PFSK-1 (cell line): ENCODE results near the gene NSMCE1.

Source experiments
- POLR2AphosphoS5 ChIP-seq: IDR thresholded peaks from 2 replicates; pipeline ENCODE4 v1.6.1; 2012; ENCODE audit warnings: low read depth, mild to moderate bottlenecking, control low read depth, low read length, moderate library complexity
- REST ChIP-seq, 2 experiments: IDR thresholded peaks; 2 replicates each; pipeline versions ENCODE4 v1.6.1 to v1.8.0; 2011 to 2012; ENCODE audit warnings: low read depth in 2 of 2, low read length in 2 of 2, control low read depth in 1 of 2, inconsistent platforms in 1 of 2, mild to moderate bottlenecking in 1 of 2, moderate library complexity in 1 of 2; ENCODE audit not compliant: insufficient read depth in 1 of 2

- TF ChIP-seq POLR2AphosphoS5 (no peak), REST (IDR thresholded peaks at IDR 0.05; ENCODE audit: insufficient read depth in 1 of 2, low read depth in 2 of 2, low read length in 2 of 2) (no peak)
Observed at GRCh38 chr16:27242398-27242797, 26.2 kb downstream of the NSMCE1 start.
